HG03469 (cell line): ENCODE data around the gene TLR5.
"Not testable (repeated sequence)": the region's sequence is repeated elsewhere in the genome, so short reads cannot be mapped to it uniquely, and the experiment has no call there.

Experiments
- ATAC-seq: cut with Tn5 transposase; IDR thresholded peaks from one replicate; pipeline ENCODE4 v1.9.1; 2021; ENCODE audit warnings: mild to moderate bottlenecking, moderate library complexity, moderate number of reproducible peaks; ENCODE audit not compliant: unreplicated experiment

The TLR5 gene, protein sequence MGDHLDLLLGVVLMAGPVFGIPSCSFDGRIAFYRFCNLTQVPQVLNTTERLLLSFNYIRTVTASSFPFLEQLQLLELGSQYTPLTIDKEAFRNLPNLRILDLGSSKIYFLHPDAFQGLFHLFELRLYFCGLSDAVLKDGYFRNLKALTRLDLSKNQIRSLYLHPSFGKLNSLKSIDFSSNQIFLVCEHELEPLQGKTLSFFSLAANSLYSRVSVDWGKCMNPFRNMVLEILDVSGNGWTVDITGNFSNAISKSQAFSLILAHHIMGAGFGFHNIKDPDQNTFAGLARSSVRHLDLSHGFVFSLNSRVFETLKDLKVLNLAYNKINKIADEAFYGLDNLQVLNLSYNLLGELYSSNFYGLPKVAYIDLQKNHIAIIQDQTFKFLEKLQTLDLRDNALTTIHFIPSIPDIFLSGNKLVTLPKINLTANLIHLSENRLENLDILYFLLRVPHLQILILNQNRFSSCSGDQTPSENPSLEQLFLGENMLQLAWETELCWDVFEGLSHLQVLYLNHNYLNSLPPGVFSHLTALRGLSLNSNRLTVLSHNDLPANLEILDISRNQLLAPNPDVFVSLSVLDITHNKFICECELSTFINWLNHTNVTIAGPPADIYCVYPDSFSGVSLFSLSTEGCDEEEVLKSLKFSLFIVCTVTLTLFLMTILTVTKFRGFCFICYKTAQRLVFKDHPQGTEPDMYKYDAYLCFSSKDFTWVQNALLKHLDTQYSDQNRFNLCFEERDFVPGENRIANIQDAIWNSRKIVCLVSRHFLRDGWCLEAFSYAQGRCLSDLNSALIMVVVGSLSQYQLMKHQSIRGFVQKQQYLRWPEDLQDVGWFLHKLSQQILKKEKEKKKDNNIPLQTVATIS

DNA sequence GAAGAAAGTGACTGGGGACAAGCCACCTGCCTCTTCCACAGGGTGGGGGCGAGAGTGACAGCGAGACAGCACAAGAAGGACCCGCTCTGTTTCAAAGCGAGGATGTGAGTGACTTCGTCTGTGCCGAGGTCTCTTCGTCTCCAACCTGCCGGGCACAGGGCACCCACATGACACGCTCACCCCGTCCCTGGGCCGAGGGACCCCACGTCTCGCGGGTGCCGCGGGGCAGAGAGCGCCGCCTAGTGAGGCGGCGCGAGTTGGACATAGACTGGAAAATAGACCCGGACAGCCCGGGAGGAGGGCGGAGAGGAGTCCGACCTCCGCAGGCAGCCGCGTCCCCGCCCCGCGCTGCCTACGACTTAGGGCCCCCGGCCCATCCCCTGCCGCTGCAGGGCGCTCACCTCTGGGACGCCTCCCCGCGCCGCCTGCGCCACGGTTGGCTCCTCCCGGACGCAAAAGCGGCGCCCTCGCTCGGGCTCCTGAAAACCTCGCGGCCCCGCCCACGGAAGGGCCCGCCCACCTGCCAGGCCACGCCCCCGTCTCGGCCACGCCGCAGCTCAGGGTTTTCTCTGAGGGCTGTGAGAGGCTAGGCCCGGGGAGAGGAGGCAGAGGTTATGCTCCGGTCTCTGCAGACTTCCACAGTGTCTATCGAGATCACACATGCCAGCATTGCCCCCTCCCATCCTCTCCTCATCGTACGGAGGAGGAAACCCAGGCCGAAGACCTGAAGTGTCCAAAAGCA lies at the start of gene TLR5:
TSS of gene TLR5 (minus strand) at position 454 of the 742 bp plus-strand sequence. CDS start 30,217 bp downstream, outside the sequence.
- peak; percentile 86 for ATAC-seq

DNA sequence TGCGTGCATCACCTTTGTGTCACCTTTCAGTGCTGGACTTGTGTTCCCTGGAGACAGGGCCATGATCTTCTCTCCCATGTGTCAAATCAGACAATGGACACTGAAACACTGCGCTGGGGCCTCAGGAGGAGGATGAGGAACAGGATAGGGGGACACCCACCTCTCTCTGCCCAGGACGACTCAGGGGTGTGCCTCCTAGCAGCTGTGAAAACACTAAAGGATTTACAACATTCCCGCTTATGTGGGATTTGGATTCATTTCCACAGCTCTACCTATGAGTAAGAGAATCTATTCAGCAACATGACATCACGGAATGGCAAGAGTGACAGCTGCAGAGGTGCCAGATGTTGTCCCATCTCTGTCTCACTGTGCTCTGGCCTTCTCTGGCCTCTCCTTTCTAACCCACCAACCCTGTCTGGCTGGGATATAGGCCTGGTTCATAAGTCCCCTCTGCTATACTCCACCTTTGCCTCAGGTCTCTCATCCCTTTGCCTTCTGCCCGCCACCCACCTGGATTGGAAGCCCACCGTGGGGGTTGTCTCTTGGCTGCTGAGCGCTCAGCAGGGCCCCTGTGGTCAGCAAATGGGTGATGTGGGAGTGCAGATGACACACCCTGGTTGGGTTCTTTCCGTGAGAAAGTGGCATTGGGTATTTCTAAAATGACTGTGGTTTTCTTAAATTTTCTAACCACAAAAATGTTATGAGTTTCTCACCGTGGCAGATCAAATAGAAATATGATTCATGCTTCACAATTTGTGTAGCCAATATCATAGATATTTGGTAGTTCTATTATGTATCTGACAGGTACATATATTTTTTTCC lies 47.1 kb upstream of the TLR5 start:
- peak; percentile 49 for ATAC-seq

DNA sequence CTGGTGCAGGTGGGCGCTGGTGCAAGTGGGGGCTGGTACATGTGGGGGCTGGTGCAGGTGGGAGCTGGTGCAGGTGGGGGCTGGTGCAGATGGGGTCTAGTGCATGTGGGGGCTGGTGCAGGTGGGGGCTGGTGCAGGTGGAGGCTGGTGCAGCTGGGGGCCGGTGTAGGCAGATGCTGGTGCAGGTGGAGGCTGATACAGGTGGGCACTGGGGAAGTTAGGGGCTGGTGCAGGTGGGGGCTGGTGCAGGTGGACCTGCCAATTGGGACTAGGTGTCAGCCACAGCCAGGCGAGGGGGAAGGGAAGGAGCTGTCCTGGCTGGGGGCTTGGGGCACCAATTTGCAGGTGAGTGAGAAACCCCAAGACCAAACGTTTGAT lies 46.5 kb upstream of the TLR5 start:
- no peak for ATAC-seq

DNA sequence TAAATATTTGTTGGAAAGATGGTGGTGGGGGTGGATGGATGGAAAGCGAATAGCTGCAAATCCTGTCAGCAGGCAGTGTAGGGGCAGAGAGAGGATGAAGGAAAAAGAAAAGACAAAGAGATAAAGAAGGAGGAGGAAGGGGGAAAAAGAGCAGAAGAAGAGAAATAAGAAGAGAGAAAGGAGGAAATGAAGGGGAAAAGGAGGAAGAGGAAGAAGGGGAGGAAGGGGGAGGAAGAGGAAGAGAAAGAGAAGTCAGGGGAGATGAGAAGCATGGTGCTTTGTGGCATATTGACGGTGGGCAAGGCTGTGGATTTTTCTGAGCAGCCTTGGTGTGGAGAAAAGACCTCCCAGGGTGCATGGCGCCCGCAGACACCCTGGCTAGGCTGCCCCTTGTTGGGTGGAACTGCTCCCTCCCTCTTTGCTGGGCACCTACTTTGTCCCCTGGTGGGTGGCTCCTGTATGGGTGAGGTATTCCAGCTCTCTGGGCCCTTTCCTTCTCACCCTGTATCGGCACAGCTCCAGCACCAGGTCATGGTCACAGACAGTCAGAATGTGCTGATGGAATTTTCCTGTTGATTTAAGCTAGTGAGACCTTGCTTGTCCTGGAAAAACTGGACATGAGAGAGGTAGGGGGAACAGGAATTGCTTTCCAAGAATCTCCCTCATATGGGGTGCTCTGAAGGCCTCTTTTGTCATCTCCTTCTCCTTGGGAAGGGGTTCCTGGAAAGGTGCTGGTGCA lies 45.7 kb upstream of the TLR5 start:
- no peak for ATAC-seq

DNA sequence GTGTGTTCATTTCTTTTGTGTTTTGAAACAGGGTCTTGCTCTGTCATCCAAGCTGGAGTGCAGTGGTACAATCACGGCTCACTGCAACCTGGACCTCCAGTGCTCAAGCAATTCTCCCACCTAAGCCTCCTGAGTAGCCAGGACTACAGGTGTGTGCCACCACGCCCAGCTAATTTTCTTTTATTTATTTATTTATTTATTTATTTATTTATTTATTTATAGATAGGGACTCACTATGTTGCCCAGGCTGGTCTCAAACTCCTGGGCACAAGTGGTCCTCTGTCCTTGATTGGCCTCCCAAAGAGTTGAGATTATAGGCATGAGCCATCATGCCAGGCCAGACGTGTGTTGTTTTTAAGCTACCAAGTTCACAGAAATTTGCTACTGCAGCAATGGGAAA lies 43.8 kb upstream of the TLR5 start:
- ATAC-seq: no peak

DNA sequence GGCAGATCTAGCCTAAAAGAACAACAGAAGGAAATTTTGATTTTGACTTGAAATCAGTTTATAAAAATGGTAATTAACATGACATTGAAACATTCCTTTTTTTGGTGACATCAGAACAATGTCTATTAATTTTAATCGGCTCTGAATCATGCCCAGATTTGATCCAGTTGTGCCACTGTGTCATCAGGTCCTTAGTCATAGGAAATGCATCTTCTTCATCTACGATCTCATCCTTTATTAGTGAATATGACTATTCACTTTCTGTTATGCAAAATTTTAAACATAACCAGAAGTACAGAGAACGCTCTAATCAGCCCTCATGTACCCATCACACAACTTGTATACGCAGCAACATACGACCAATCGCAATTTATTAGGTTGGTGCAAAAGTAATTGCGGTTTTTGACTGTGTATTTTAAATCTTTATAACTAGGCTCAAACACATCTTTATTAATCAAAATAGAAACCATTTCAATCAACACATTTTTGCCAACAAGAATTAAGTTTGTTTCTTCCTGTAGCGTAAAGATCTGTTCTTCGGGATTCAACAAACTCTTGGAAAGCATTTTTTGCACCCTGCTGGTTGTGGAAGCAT lies 40.3 kb upstream of the TLR5 start:
- no peak for ATAC-seq

DNA sequence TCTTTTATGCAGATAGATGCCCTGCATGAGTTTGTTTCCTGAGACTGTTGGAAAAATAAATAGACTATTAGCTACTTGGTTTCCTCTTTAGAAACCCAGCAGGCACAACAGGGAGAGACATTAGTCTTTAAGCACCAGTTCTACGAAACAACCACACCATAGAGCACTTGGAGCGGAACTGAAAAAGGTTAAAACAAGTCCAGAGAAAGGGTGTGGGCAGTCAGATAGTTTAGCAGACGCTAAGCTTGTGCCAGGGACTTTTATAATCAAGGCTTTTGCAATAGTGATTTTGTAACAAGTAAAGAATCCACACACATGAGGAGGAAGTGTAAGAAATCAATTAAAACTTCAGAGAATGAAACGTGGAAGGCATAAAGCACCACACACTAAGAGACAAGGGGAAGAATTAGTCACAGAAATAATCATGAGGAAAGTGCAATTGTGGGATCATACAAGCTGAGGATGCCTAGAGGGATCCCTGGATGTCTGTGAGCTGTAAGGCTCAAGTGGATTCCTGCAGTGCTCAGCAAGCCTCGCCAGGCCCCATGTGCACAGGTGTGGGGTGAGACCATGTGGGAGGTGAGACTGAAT lies 37.8 kb upstream of the TLR5 start:
- ATAC-seq: no peak

DNA sequence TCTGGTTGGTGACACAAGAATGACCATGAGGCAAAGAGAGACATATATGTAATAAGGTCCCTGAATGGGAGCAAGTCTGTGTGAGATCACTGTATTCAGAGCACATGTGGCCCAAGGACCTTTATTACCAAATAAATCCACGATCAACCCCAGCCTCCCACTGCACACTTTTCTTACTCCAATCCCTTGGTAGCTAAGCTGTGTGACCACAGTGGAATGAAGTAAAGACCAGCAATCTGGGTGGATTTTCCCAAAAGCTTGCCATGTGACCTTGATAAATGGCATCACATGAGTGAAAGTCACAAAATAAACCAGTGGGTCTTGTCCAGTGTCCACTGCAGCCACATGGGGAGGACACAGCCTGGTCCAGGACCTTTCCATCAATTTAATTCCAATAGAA lies 36.7 kb upstream of the TLR5 start:
- no peak for ATAC-seq

DNA sequence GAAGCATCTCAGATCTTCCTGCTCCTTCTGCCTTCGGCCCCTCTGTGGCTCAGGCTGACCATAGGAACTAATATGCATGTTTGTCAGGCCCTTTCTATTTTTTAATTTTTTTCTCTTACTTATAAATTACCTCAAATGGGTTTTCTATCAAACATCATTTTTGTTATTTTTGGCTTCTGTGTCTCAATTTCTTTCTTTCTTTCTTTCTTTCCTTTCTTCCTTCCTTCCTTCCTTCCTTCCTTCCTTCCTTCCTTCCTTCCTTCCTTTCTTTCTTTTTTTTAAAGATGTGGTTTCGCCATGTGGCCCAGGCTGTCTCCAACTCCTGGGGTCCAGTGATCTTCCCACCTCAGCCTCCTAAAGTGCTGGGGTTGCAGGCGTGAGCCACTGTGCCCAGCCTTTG lies 36.2 kb upstream of the TLR5 start:
- no peak for ATAC-seq

DNA sequence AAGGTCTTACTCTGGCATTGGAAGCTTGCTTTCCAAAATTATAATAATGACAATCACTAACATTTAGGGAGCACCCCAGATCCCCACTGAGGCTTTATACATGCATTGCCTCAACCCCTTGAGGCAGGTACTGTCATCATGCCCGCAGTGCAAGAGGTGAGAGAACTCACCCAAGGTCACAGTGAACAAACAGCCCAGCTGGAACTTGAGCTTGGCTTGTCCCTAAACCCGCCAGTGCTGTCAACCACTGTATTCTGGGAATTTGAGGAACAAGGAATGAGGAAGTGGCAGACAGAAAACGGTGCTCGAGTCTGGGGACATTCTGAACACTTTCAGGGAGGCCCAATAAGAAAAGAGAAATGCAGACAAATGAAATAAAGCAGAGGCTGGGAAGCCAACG lies 34.6 kb upstream of the TLR5 start:
- no peak for ATAC-seq

DNA sequence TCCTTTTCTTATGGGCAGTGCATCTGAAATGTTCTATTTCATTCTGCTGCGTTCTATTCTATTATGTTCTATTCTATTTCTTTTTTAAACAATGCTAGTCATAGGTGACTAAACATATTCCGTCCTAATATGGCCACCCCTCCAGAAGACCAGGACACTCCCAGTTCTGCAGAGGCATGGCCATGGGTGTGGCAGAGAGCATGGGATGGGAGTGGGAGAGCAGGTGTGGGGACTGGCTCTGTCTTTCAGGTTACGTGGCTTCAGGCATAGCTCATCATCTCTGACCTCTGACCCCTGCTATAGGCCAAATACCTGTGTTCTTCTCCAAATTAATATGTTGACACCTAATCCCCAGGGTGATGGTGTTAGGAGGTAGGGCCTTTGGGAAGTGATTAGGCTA lies 33.4 kb upstream of the TLR5 start:
- no peak for ATAC-seq

DNA sequence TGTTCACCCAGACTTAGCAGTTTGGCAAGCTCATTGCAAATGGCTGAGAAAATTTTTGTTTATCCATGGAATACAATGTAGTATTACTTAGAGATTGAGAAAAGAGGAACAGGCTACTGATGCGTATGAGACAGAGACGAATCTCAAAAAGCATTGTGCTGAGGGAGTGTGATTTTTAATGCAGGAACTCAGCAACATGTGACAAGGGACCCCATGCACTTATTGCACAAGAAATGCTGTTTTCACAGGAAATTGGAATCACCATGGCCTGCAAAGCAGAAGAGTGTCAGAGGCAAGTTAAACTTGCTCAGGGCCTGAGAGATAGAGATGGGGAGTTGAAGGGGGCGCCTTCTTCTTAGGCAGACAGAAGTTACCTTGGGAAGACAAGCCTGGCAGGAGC lies 32.6 kb upstream of the TLR5 start:
- no peak for ATAC-seq

DNA sequence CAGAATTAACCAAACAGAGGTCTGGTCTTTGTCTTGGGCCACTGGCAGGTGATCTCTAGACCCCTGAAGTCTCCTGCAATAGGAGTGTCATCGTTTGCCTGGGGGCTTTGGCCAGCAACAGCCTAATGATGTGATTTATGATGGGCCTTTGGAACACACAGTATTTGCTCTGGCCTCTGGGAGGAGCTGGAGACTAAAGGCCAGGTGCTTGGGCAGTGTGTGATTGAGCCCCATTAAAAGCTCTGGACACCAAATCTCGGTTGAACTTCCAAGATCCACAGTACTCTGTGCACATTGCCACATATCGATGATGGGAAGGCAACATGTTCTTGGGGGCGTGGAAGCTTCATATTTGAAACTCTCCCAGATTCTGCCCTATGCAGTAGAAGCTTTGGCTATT lies 32.0 kb upstream of the TLR5 start:
- ATAC-seq: no peak

DNA sequence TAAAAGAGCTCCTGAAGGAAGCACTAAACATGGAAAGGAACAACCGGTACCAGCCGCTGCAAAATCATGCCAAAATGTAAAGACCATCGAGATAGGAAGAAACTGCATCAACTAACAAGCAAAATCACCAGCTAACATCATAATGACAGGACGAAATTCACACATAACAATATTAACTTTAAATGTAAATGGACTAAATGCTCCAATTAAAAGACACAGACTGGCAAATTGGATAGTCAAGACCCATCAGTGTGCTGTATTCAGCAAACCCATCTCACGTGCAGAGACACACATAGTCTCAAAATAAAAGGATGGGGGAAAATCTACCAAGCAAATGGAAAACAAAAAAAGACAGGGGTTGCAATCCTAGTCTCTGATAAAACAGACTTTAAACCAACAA lies 26.4 kb upstream of the TLR5 start:
- not testable (repeated sequence) for ATAC-seq

DNA sequence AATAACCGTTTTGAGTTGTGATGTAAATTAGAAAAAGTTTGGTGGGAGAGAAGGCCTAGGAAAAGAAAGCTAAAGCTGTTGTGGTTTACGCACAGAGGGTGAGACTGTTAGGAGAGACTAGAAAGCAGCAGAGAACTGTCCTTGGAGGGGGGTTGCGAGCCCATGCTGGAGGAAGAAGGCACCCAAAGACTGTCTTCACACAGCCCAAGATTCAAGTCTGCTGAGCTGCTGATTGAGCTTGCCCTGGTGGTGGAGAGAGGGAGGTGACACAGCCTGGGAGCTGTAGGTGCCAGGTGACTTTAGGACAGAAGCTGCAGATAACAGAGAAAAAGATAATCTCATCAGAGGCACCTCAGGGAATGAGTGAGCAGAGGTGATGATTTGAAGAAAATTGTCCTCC lies 18.3 kb upstream of the TLR5 start:
- ATAC-seq: no peak

DNA sequence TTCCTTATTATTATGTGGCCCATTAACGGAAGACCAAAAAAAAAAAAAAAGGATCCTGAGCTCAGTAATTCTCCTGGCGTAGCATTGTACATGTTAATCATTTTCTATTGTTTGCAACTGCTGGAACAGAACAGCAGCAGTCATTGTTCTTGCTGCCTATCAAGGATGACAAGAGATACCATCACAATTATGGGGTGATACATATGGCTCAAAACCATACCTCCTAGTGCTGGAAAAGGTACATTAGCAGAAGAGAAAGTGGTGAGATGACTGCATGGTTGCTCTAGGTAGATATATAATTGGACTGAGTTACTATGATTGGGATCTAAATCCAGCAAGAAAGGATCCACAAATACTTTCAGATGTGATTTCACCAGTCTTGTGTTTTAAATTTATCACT lies 13.3 kb upstream of the TLR5 start:
- no peak for ATAC-seq

DNA sequence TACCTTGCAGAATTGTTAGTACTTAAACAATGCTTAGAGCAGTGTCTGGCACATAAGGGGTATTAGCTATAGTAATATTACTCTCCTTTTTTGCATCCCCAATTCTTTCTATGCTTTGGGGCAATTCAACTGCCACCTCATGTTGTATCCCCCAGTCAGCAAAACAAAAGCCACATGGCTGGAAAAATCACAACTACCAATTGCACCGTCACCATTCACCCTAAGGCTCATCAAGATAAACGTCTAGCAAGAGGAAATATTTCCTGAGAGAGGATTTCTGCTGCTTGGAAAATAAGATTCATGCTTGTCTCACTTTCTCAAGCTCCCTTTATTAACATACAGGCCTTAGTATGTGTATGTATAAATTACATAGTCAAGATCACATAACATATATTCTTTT lies 12.1 kb upstream of the TLR5 start:
- no peak for ATAC-seq

DNA sequence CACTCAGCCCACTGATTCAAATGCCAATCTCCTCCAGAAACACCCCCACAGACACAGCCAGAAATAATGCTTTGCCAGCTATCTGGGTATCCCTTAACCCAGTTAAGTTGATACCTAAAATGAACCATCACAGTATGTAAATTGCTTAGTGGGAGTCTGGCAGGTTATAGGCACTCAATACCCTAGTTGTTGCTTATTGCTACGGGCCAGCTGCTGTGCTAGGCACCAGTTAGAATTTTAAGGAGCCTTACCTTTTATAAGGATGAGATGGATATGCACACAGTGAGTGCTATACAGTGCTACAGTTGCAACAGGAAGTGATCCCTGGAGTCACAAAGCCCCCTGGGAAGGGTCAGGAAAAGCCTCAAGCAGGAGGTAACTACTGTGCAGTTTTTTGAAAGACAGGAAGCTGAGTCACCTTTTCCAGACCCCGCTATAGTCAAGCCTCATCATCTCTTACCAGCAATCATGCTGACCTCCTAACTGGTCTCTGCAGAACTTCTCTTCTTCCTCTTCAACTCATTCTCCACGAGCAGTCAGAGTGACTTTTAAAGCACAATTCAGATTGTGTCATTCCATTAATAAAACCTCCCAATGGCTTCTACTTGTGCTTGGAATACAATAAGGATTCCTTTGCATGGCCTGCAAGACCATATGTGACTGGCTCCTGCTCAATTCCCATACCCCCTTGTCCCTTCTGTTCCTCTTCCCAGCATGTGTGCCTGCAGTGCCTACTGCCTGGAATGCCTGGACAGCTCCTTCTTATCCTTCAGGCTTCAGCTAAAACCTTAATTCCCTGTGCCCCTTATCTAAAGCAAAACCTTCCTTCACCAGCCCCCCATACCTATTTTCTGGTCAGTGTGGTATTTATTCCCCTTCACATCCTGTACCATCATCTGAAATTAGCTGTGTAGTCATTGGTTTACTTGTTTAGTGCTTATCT lies 10.4 kb upstream of the TLR5 start:
- no peak for ATAC-seq
